Ovary (tissue), 3 donors: Measurements from ENCODE around the gene SYNGAP1.

Source experiments
- CTCF ChIP-seq, 3 donors: fragments of 450-650 bp in 2 of 3; fragments of 200-600 bp in 1 of 3; IDR thresholded peaks; one replicate each; pipeline versions ENCODE4 v1.5.1 to v1.8.0; 2016 to 2022; ENCODE audit warnings: antibody characterized with exemption in 3 of 3, mild to moderate bottlenecking in 1 of 3
- EP300 ChIP-seq: sonication (generic); formaldehyde crosslinking; IDR thresholded peaks from one replicate; pipeline ENCODE4 v1.6.1; 2017; ENCODE audit warnings: antibody characterized with exemption
- POLR2A ChIP-seq: fragments of 450-650 bp; IDR thresholded peaks from one replicate; pipeline ENCODE4 v1.6.1; 2017; ENCODE audit warnings: antibody characterized with exemption, mild to moderate bottlenecking, moderate library complexity
- donor health status: DM: no; HTN: no; CAD: no.

GRCh38 chr6:33490621-33491020 is 70.8 kb downstream of the SYNGAP1 start:
- TF ChIP-seq CTCF (IDR thresholded peaks at IDR 0.05): no peak
- TF ChIP-seq POLR2A: no peak
- no peak for TF ChIP-seq EP300
